DOHH2 (cell line): ENCODE results near the gene MTPN.

Source experiments
- EZH2phosphoT487 ChIP-seq: fragments of 200-600 bp; sonication (generic); IDR thresholded peaks from 2 replicates; pipeline ENCODE4 v1.6.1; 2017; ENCODE audit warnings: borderline replicate concordance, mild to moderate bottlenecking, antibody characterized with exemption, low read length, moderate library complexity, mixed read lengths
- TF ChIP-seq, protein P1 (sequence below): fragments of 200-600 bp; sonication (generic); IDR thresholded peaks from one replicate; pipeline ENCODE4 v1.5.1; 2014; ENCODE audit warnings: antibody characterized with exemption, mild to moderate bottlenecking, low read depth, low read length; ENCODE audit not compliant: poor library complexity, severe bottlenecking

DNA sequence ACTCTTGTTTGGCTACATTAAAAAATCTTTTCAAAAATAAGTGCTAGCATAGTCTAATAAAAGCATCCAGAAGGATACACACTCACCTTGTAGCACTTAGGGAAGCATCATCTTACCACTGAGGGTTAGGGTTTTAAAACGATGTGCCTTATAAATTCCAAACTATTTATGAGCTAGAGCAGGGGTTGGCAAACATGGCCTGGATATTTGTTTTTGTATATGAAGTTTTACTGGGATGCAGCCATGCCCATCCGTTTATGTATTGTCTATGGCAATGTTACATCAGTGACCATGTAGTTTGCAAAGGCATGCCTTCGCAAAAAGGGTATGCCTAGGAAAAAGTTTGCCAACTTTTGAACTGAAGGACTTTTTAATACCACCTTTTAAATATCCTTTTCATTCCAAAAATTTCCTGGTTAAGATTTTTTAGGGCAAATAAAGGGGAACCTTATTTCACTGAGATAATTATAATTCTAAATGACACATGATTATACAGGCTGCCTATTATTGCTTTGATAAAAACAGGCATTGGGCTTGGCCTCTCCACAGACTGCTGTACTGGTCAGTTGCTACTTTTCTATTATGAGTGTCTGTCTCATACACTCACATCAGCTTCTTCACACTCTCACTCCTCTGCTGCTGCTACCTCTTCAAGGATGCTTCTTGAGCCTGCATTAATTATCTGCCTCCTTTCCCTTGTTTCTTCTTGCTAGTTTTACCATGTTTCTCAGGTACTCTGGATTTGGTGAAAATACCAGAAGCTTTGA lies 30.7 kb downstream of the MTPN start:
- TF ChIP-seq, protein P1, sequence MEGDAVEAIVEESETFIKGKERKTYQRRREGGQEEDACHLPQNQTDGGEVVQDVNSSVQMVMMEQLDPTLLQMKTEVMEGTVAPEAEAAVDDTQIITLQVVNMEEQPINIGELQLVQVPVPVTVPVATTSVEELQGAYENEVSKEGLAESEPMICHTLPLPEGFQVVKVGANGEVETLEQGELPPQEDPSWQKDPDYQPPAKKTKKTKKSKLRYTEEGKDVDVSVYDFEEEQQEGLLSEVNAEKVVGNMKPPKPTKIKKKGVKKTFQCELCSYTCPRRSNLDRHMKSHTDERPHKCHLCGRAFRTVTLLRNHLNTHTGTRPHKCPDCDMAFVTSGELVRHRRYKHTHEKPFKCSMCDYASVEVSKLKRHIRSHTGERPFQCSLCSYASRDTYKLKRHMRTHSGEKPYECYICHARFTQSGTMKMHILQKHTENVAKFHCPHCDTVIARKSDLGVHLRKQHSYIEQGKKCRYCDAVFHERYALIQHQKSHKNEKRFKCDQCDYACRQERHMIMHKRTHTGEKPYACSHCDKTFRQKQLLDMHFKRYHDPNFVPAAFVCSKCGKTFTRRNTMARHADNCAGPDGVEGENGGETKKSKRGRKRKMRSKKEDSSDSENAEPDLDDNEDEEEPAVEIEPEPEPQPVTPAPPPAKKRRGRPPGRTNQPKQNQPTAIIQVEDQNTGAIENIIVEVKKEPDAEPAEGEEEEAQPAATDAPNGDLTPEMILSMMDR: no peak
- no peak for TF ChIP-seq EZH2phosphoT487
